Measurements from ENCODE around the gene RRP12.

The RRP12 gene

GRCh38 chr10:97381626-97382025 lies 19.5 kb downstream of the RRP12 start:
- in situ Hi-C loops (cut with MboI; ENCODE audit: low pct_unique_long_range_greater_than_20kb, low sequenced_read_pairs, unreplicated experiment) = no loop called here
- DNase-seq (ENCODE audit: low spot score) = no peak
- TF ChIP-seq CTCF (IDR thresholded peaks at IDR 0.05; ENCODE audit: extremely low read depth, insufficient read depth, missing control alignments) = no peak

DNA sequence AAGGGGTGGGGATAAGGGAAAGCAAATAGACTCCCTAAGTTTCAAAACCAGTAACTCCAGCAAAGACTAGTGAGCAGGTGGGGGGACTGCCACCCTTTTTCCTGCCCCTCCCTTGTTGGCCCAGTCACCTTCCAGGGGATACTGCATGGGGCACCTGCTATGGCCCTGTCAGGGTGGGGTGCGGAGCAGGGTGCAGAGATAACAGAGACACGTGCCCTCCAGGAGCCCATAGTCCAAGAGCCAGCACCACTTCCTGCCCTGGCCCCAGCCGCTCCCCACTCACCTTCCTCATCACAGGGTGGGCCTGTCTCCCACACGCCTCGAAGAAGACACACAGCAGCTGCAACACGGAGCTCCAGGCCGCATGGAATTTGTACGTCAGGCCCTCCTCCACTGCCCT lies 20.6 kb downstream of the RRP12 start:
- in situ Hi-C loops (cut with MboI; ENCODE audit: low pct_unique_long_range_greater_than_20kb, low sequenced_read_pairs, unreplicated experiment) = no loop called here
- DNase-seq (ENCODE audit: low spot score) = no peak
- no peak for TF ChIP-seq CTCF (IDR thresholded peaks at IDR 0.05; ENCODE audit: extremely low read depth, insufficient read depth, missing control alignments)

DNA sequence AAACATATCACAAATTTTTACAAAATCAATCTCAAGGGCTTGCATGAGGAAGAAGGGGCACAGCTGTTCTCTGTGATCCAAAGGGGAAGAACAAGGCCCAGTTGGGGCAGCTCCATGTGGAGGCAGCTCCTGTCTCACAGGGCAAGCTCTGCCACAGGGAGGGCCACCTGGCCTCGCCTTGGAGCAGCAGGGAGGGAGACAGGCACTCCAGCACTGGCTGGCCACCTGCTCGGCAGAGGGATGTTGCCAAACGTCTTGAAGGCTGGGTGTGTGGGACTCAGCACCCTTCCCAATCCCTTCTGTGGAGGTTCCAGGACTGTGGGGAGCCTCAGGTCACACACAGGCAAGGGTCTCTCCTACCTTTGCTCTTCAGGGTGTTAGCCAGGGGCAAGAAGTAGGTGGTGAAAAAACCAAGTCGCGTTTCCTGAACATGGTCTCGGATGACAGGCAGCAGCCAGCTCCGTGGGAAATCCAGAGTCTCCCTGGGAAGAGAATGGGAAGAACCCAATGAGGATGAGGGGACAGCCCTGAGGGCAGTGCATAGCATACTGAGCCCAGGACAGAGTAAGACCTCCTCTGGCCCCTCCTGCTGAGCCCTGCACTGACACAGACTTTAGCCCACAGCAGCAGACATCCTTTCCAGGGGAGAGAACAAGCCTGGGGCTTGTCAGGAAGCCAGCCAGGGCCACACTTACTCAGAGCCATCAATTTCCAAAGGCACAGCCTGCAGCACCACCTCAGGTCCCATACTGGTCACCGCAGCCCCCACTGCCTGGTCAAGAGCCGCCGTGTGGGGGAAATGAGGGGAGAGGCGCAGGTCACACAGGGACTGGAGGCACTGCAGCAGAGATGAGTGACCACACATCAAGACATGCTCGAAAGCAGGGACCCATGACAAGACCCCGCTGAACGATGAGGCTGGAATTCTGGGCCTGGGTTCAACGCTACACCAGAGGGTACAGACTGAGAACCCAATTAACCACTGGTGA lies 21.9 kb downstream of the RRP12 start:
- no peak for TF ChIP-seq CTCF (IDR thresholded peaks at IDR 0.05; ENCODE audit: extremely low read depth, insufficient read depth, missing control alignments)
- in situ Hi-C loops (cut with MboI; ENCODE audit: low pct_unique_long_range_greater_than_20kb, low sequenced_read_pairs, unreplicated experiment) = no loop called here
- no peak for DNase-seq (ENCODE audit: low spot score)

- DNase-seq (ENCODE audit: low spot score) = no peak
- in situ Hi-C loops (cut with MboI; ENCODE audit: low pct_unique_long_range_greater_than_20kb, low sequenced_read_pairs, unreplicated experiment) = no loop called here
- no peak for TF ChIP-seq CTCF (IDR thresholded peaks at IDR 0.05; ENCODE audit: extremely low read depth, insufficient read depth, missing control alignments)
These were observed 24.7 kb downstream of the RRP12 start for GRCh38 chr10:97376413-97376812.

DNA sequence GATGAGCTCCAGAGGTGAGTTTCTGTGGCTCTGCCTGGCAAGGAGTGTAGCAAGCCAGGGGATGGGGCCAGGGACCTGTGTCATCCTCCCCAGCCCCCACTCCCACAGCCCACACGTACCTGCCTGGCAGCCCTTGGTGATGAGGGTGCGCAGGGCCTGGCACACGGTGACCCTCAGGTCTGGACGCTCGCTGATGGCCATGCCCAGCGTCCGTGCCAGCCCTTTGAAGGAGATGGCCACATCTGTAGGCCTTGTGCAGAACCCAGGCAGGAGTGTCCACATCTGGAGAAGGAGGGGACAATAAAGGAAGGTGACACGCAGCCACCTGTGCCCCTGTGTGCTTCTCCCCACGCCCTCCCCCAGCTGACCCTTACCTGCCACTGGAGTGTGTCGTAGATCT lies 27.7 kb downstream of the RRP12 start:
- in situ Hi-C loops (cut with MboI; ENCODE audit: low pct_unique_long_range_greater_than_20kb, low sequenced_read_pairs, unreplicated experiment) = no loop called here
- no peak for TF ChIP-seq CTCF (IDR thresholded peaks at IDR 0.05; ENCODE audit: extremely low read depth, insufficient read depth, missing control alignments)
- no peak for DNase-seq (ENCODE audit: low spot score)

- DNase-seq (ENCODE audit: low spot score) = no peak
- no peak for TF ChIP-seq CTCF (IDR thresholded peaks at IDR 0.05; ENCODE audit: extremely low read depth, insufficient read depth, missing control alignments)
- in situ Hi-C loops (cut with MboI; ENCODE audit: low pct_unique_long_range_greater_than_20kb, low sequenced_read_pairs, unreplicated experiment) = no loop called here
These were observed 28.8 kb downstream of the RRP12 start for GRCh38 chr10:97372233-97372875.
